ENCODE data around the gene DGCR8.

- TF ChIP-seq, protein P1, sequence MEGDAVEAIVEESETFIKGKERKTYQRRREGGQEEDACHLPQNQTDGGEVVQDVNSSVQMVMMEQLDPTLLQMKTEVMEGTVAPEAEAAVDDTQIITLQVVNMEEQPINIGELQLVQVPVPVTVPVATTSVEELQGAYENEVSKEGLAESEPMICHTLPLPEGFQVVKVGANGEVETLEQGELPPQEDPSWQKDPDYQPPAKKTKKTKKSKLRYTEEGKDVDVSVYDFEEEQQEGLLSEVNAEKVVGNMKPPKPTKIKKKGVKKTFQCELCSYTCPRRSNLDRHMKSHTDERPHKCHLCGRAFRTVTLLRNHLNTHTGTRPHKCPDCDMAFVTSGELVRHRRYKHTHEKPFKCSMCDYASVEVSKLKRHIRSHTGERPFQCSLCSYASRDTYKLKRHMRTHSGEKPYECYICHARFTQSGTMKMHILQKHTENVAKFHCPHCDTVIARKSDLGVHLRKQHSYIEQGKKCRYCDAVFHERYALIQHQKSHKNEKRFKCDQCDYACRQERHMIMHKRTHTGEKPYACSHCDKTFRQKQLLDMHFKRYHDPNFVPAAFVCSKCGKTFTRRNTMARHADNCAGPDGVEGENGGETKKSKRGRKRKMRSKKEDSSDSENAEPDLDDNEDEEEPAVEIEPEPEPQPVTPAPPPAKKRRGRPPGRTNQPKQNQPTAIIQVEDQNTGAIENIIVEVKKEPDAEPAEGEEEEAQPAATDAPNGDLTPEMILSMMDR (IDR thresholded peaks at IDR 0.05) = no peak
- TF ChIP-seq POLR2A (IDR thresholded peaks at IDR 0.05) = no peak
Measured at GRCh38 chr22:20126284-20127029, 46.4 kb downstream of the DGCR8 start.
